HG02885 (cell line): ENCODE results near the gene MATN1.
A peak's percentile ranks its signal among the peaks of the same experiment; 100 is the strongest.

Experiments
- ATAC-seq: cut with Tn5 transposase; IDR thresholded peaks from one replicate; pipeline ENCODE4 v1.9.1; 2021; ENCODE audit warnings: mild to moderate bottlenecking; ENCODE audit not compliant: unreplicated experiment, poor library complexity

The MATN1 gene

DNA sequence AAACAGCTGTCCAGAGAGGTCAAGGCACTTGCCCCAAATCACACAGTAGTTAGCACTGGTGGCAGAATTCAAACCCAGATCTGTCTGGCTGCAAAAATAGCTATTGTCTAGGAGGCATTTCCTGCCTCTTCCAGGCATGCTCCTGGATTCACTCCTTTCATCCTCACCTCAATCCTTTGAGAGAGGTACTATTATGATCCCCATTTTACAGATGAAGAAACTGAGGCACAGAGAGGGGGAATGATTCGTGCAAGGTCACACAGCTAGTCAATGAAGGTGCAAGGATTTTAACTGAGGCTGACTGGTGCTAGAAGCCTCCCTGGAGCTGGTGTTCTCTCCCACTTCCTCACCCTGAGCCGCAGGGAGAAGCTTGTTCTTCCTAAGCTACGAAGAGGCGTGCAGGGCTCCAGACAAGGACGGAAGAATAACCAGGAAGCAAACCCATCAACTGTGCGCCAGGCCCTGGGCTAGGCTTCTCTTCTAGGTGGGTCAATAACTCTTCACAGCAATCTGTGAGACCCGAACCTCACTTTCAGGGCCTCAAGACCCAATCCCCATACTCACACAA is 34.8 kb upstream of the MATN1 start:
- ATAC-seq = no peak

DNA sequence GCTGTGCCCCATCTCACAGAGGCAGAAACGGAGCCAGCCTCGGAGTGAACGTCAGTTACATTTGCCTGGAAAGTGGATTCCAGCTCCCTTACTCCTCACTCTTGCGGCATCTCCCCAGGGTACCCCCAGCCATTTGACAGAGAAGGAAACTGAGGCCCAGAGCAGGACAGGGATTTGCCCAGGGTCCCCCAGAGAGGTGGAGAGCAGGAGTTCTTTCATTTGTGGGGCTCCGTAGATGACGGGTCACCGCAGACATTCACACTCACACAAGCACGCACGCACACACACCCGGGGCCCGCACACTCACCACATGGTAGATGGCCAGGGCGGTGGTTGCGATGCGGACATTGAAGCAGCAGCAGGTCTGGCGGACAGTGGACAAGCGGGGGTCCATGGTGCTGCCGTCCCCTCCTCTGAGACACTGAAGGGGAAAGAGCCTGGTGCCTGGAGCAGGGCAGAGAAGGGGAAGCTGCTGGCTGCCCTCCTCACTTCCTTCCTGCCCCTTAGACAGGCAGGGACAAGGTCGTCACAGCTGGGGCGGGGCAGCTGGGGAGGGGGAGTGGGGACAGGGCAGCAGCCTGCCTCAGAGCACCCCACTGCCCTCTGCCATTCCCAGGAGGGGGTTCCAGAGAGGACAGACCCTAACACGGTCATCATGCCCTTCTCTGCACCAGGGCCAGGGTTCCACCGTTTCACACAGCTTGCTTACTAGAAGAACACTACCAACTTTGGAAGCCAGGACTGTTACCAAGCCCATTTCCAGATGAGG is 34.2 kb upstream of the MATN1 start, which contains the start of gene LAPTM5:
TSS of gene LAPTM5 (minus strand) at position 423 of the 769 bp plus-strand sequence. CDS start at position 394, 29 bp downstream.
- no peak for ATAC-seq

DNA sequence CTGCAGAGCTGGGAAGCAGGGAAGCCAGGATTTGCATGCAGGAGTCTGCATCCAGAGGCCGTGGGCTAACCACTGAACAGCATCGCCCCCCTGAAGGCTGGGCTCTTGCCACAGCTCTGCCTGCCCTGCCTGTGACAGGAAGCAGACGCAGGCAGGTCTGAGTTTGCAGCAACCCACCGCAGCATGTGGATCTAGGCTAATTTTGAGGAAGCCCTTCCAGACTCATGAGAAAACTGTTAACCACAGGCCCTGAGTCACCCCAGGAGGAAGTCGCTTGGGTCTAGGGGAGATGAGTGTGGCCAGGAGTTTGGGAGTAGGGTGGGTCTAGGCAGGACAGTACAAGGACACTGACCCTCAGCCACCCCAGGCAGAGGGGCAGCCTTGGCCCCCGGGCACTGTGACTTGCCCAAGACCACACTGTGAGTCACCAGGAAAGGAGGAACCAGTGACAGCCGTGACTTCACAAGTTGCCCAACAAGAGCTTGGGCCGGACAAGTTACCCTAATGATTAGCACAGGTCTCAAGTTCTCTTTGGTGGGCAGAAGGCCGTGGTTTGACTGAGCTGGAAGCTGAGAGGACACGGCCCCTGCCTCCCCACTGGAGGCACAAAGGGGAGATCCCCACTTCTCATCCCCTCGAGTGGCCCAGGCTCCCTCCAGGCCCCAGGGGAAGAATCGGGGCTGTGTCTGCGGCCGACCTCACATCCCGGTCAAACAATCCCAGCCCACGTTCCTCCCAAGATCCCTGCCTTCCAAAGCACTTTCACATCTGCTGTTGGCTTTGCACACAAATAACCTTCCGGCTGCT is 33.4 kb upstream of the MATN1 start:
- no peak for ATAC-seq

DNA sequence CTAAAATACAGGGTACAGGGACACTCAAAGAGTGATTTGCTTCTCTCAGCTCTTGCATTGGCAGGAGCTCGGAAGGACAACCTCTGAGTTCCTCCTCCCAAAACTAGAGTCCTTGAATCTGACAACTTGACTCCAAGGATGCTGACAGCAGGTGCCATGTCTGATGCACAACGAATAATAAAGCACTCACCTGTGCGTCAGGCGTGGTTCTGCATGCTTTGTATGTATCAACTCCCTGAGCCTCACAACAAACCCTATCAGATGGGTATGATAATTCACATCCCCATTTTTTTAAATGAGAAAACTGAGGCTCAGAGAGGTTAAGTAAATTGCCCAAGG is 32.8 kb upstream of the MATN1 start:
- no peak for ATAC-seq

DNA sequence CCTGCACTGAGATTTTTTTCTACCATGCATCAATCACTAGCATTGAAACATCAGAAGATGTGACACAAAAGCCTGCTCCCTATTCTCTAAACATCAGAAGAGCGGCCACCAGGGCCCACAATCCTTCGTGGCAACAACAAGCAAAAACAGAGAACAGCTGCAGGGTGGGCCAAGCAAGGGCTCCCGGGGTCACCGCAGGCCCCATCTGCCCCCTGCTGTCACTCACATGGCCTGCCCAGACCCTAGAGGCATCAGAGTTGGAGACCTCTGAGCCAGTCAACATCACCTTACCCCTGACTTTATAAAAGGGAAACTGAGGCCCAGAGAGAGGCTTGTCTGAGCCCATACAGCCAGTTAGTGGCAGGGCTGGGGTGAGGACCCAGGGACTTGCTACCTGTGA is 32.4 kb upstream of the MATN1 start:
- no peak for ATAC-seq

DNA sequence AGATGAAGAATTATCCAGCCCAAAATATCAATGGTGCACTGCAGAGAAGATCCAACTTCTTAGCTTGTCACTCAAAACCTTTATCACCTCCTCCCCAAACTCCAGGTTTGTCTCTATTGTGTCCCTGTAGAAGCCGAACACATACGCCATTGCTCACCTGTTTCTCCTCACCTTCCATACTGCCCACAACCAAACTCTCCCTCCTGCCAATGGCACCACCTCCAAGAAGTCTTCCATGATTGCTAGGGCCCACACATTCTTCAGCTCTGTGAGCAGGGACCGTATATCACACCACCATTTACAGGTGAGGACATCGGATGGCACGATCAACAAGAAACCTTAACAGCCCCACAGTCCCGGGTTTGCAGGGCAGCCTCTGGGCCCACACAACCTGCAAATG is 31.9 kb upstream of the MATN1 start:
- no peak for ATAC-seq

DNA sequence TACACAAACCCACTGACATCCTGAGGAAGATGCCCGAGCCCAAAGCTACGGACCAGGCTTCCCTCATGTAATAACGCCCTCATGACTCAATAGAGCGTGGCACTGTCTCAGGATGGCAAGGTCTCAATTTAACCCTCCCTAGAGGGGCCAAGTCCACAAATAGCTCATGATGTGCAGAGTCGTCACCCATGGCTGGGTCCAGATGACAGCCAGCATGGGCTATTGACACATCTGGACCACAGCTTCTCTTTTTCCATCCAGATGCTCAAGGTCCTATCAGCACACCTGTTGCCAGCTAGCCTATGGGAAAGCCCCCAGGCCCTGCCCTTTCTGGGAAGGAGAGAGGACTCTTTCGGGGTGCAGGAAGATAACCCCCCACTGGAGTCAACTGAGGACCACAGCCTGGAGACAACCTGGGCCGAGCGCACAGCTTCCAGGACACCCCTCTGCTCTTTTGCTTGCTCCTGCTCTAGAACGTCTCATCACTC is 31.3 kb upstream of the MATN1 start:
- ATAC-seq = peak; percentile 49

DNA sequence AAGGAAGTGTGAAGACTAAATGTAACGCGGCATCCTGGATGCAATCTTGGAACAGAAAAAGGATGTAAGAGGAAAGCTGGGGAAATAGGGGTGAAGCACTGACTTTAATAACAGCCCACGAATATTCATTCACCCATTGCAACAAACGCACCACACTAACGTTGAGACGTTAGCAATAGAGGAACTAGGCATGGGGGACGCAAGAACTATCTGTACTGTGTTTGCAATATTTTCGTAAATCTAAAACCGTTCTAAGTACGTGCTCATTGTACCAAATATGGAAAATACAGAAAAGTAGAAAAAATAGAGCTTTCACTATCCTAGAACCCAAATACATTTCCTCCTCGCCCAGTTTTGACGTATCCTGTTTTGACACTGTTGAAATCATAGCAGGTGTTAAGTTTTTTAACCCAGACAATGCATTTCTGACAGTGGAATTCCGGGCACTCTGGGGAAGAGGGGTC is 30.3 kb upstream of the MATN1 start:
- no peak for ATAC-seq

DNA sequence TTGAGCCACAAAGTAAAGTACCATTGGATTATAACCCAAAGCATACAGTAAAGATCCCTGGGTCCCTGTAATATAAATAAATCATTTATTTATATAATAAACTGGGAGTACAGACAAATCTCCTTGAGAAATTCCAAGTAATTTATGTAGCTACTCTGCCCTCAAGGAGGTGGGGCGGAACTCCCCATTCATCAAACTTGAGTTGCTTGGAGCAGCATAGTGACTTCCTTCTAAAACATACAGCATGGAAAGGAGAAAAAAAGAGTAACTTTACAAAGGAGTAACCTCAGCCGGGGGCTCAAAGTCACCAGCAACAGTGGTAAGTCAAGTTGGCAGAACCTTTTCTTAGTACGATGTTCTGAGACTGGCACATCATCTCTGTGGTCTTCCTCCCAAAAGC is 29.7 kb upstream of the MATN1 start:
- no peak for ATAC-seq

DNA sequence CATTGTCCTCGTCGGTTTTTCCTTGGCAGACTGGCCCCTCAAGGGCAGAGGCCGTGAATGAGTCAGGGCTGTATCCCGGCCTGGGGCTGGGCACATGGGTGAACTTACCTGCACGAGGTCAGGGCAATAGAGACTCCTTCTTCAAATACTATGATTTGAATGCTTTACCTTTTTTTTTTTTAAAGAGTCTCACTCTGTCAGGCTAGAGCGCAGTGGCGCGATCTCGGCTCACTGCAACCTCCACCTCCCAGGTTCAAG is 29.2 kb upstream of the MATN1 start:
- ATAC-seq = no peak

DNA sequence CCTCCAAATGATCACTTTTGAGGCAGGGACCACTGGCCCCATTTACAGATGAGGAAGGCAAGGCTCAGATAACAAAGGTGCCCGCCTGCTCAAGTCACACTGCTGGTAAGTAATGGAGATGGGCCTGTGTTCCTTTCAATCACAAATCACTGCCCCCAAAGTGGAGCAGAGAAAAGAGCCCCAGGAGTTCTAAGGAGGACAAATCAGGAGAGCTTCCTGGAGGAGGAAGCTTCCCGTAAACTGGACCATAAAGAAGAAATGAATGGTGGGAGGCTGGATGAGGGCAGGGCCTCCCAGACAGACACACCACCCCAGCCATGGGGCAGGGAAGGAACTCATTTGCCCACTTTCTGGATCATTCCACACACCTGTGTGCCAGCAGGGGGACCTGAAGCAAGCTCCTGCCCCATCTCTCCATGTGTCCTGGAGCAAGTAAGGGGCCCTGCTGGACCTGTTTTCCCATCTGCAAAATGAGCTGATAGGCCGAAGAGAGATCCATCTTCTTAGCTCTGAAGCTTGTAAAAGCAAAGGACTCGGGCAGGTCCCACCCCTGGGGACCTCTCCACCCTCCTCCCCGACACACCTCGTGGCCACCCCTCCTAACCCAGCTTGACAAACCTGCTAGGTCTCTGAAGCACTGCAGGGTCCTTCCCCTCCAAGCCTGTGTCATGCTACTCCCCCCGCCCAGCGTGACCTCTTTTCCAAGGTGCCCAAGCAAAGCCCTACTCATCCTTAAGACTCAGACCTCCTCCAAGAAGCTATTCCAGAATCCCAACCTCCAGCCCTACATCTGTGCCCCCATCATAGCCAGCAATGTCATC is 28.7 kb upstream of the MATN1 start:
- no peak for ATAC-seq

DNA sequence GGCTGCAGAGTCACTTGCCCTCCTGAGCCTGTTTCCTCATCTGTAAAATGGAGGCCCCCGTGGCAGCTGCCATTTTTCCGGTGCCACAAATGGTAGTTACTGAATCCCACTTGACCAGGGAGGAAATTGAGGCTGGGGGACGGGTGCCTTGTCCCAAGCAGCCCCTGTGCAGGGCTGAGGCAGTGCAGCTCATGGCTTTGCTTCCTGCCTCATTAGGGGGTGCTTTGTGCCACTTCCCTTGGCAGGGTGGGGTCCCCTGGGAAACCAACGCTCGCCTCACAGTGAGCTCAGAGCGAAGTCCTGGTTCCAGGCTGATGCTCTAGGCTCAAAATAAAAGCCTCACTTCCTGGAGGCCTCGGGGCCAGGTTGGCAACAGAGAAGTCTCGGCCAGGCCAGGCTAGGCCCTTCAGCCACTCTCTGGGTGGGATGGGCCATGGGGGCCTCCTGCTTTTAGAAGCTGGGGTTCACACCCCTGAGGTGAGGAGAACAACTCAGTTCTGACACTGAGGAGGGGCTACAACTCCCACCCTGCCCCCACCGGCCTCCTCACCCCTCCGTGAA is 27.4 kb upstream of the MATN1 start:
- ATAC-seq = peak; percentile 26

DNA sequence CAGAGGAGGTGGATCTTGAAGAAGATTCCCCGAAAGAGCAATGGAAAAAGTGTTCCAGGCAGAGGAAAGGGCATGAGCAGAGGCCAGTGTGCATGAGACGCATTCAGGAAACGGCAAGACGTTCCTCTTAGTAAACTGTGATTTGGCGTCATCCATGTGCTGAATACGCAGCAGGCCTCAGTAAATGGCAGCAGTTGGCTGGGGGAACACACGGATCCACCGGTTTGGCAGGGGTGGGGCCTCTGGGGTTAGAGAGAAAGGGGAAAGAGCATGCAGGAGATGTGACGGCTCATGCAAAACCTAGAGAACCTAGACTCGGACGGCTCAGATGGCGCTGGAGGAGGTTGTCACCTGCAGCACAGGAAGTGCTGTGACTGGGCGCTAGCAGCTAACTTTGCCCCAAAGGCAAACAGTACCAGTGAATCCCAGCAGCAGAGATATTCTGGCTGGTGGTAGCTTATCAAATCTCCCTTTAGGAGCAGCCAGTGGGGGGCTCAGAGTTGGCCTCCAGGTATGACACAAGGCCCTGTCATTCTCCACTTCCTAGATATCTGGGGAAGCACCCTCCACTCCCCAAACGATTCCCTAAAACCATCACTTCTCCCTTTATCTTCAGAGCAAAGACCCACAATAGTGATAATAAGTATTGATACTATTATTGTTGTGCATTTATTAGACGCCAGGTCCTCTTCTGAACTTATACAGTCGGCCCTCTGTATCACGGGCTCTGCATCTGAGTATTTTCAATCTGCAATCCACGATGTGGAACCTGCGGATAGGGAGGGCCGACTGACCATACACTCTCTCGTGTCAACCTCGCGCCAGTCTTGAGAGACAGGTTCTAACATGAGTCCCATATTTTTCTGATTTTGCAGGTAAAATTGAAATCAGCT is 26.6 kb upstream of the MATN1 start:
- ATAC-seq = no peak

DNA sequence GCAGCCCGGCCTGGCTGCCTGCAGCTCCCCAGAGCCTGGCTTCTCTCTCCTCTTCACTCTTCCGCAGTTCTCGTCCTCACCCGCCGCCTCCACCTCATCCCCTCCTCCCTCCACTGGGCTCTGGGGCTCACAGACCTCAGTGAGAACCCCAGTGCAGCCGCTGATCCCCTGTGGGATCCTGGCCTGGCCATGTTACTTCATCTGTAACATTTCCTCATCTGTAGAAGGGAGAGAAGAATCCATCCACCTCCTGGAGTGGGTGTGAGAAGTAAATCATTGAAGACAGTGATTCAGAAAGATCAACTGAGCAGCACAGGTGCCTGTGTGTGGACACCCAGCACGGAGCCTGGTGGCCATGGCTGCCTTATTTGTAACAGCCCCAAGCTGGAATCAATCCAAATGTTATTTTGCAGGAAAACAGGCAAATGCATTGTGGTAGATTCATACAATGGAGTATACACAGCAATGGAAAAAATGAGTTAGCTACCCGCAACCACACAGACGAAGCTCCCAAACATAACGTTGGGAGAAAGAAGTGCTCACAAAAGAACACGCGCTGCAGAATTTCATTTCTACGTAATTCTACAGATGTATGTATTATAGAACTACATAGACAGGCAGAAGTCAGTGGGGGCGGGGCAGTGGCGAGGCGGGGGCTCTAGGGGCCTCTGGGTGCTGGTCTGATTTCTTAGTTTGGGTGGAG is 25.5 kb upstream of the MATN1 start:
- ATAC-seq = no peak

DNA sequence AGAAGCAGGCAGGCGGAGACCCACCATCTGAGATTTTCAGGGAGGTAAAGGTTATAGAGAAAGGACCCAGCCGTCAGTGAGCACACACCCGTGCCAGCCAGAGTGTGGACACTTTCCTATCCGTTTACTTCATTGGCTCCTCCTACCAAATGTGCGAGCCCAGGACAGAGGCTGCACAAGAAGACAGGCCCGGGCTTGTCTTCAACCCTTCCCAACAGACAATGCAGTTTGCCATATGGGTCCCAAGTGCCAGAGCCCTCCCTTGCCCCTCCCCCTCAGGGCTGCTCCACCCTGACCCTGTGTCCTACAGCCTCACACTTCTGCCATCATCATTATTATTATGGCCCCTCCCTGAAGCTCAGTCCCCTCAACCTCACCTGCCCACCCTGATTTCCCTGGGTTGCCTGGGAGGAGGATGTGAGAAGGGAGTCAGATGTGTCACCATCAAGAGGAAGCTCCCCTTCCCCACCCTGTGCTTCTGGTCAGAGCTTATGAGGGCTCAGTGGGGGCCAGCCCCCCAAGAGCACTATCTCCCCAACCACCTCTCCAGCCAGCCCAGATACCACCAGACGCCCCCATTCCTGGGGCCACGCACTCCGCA is 24.8 kb upstream of the MATN1 start:
- ATAC-seq = no peak

DNA sequence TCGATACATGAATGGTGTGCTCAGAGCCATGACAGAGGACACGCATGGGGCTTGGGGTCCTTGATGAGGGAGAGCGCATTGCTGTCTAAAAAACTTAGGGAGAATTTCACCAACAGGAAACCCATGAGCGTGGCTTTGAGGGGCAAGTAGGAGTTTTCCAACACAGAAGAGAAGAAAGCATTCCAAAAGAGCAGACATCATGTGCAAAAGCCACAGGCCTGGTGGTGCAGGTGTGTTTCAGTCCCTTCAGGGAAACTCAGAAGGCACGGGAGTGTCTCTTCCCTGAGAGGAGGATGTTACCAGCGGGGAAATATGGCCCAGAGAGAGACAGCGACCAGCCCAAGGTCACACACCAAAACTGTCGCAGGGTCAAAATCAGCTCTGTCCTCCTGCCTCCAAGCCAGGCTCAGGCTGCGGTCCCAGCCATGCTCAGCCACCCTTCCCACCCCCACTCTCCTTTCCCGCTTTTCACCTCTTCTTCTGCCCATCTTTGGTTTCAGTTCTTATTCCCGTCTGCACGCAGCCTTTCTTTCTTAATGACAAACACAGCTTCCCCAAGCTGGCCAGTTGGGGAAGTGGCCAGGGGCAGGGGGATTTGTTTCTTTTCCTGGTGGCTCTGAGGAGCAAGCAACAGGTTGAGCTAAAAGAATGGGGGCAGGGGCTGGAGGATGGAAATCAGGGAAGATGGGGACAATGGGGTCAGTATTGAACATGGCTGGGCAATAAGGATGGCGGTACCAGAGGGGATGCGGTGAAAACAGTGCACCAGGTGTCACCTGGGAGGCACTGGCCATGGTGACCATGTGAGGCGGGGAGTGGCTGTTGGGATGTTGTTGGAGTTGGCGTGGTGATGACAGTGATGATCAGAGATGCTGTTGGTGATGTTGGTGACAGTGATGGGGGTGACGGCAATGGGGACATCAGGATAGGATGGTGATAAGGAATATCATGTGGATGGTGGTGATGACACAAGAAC is 23.9 kb upstream of the MATN1 start:
- ATAC-seq = no peak
